GM12878 (cell line): Measurements from ENCODE around the gene NOC4L. TPM values are rescaled to one million over a fixed set of nuclear protein-coding genes. Genes with fewer than 3 reads are reported as not detected.

ENCODE experiments used
- ATAC-seq: fragments of 200-7000 bp; cut with Tn5 transposase; 3 replicates; pipeline ENCODE4 v1.9.1; 2020; ENCODE audit warnings: mild to moderate bottlenecking, moderate library complexity
- BruUV-seq: library from RNA; stranded (reverse); fragments of 400-500 nt; replicated peaks from 2 replicates; lab custom pipeline; 2021; lab: Mats Ljungman, UMichigan
- CTCF ChIA-PET: fragments of 300-600 bp; sonication (Branson Sonifier 250); formaldehyde crosslinking; extraction: SDS; loops from one replicate; lab custom pipeline; 2021; ENCODE audit warnings: inconsistent platforms; lab: Yijun Ruan, JAX
- POLR2A ChIA-PET: fragments of 350-600 bp; formaldehyde crosslinking; extraction: SDS; loops from one replicate; lab custom pipeline; 2021; ENCODE audit warnings: inconsistent platforms; lab: Charles Lee
- RAD21 ChIA-PET: fragments of 300-600 bp; sonication (Branson Sonifier 250); formaldehyde crosslinking; loops from one replicate; lab custom pipeline; 2023; ENCODE audit warnings: antibody characterized with exemption; ENCODE audit not compliant: unreplicated experiment; lab: Charles Lee
- SMC1A ChIA-PET: fragments of 300-600 bp; sonication (Branson Sonifier 250); formaldehyde crosslinking; loops from one replicate; lab custom pipeline; 2023; ENCODE audit not compliant: unreplicated experiment, uncharacterized antibody; lab: Charles Lee
- DNase-seq: peaks from one replicate; pipeline ENCODE4 v3.0.0-alpha.2; 2011; ENCODE audit warnings: low read depth, low spot score
- FAIRE-seq: peaks from 3 replicates; lab custom pipeline; 2011; peaks lifted over from hg19 to GRCh38; lab: Jason Lieb, UNC
- H2AFZ ChIP-seq: 2 replicates; pipeline ENCODE4 v1.6.0; 2011; ENCODE audit warnings: low read depth, low read length, control low read depth; ENCODE audit not compliant: control insufficient read depth
- H3K27ac ChIP-seq: 2 replicates; pipeline ENCODE4 v1.5.1; 2011; ENCODE audit warnings: control low read depth; ENCODE audit not compliant: control insufficient read depth, insufficient read depth
- H3K27me3 ChIP-seq, 2 experiments: replicated peaks in 1 of 2; 2 replicates each; pipeline versions ENCODE4 v1.6.0 to v1.6.1; 2011; ENCODE audit warnings: low read length in 1 of 2; ENCODE audit not compliant: control insufficient read depth in 2 of 2, insufficient read depth in 2 of 2
- H3K36me3 ChIP-seq, 2 experiments: 2 replicates each; pipeline ENCODE4 v1.5.1; 2011; ENCODE audit warnings: low read length in 1 of 2; ENCODE audit not compliant: control insufficient read depth in 2 of 2, insufficient read depth in 2 of 2
- H3K4me1 ChIP-seq: 2 replicates; pipeline ENCODE4 v1.6.1; 2011; ENCODE audit warnings: mild to moderate bottlenecking, low read length, moderate library complexity, mixed read lengths; ENCODE audit not compliant: control insufficient read depth, insufficient read depth
- H3K4me2 ChIP-seq: 2 replicates; pipeline ENCODE4 v1.6.0; 2011; ENCODE audit warnings: control low read depth; ENCODE audit not compliant: control insufficient read depth, insufficient read depth
- H3K4me3 ChIP-seq: fragments of 200-600 bp; sonication (generic); 2 replicates; pipeline ENCODE4 v1.5.1; 2016
- H3K79me2 ChIP-seq: 2 replicates; pipeline ENCODE4 v1.6.0; 2011; ENCODE audit warnings: low read length; ENCODE audit not compliant: control insufficient read depth, insufficient read depth
- H3K9ac ChIP-seq: 2 replicates; pipeline ENCODE4 v1.8.0; 2011; ENCODE audit warnings: low read length, control low read depth, mixed read lengths; ENCODE audit not compliant: control insufficient read depth, insufficient read depth
- H3K9me3 ChIP-seq: replicated peaks from 3 replicates; pipeline ENCODE4 v1.5.1; 2011; ENCODE audit warnings: mild to moderate bottlenecking, low read length; ENCODE audit not compliant: control insufficient read depth, insufficient read depth
- H4K20me1 ChIP-seq: 2 replicates; pipeline ENCODE4 v1.6.0; 2011; ENCODE audit not compliant: control insufficient read depth, insufficient read depth
- KLF5 ChIP-seq: fragments of 450-650 bp; IDR thresholded peaks from 2 replicates; pipeline ENCODE4 v1.6.1; 2014; ENCODE audit warnings: mild to moderate bottlenecking; ENCODE audit not compliant: partially characterized antibody
- NBN ChIP-seq: fragments of 450-650 bp; IDR thresholded peaks from 2 replicates; pipeline ENCODE4 v1.6.1; 2016
- USF1 ChIP-seq: IDR thresholded peaks from 2 replicates; pipeline ENCODE4 v1.6.1; 2011; ENCODE audit warnings: borderline replicate concordance, low read depth, mild to moderate bottlenecking, moderate library complexity, mixed read lengths, low read length; ENCODE audit not compliant: insufficient read depth; ENCODE audit errors: extremely low read length
- ZNF24 ChIP-seq: fragments of 450-650 bp; IDR thresholded peaks from 2 replicates; pipeline ENCODE4 v1.6.1; 2017; ENCODE audit warnings: antibody characterized with exemption, mild to moderate bottlenecking
- ZNF687 ChIP-seq: fragments of 450-650 bp; IDR thresholded peaks from 2 replicates; pipeline ENCODE4 v1.6.1; 2017; ENCODE audit warnings: mild to moderate bottlenecking, moderate library complexity
- WGBS: methylation state at CpG from one replicate; pipeline ENCODE4 v1.1.6; 2016; ENCODE audit warnings: low lambda C conversion rate; ENCODE audit not compliant: insufficient replicate concordance, insufficient coverage; ENCODE audit errors: missing lambda C conversion rate; 5-methylcytosine and 5-hydroxymethylcytosine counted together
- in situ Hi-C: fragments of 300-500 bp; cut with MboI; formaldehyde crosslinking; loops from 9 replicates; pipeline ENCODE4 v1.14.3; 2018; ENCODE audit warnings: mixed read lengths
- intact Hi-C: fragments of 100-400 bp; cut with micrococcal nuclease; formaldehyde crosslinking; loops from one replicate; pipeline ENCODE4 v1.14.2; 2022; ENCODE audit not compliant: unreplicated experiment
- polyA plus RNA-seq, 11 experiments: library from polyadenylated mRNA; depleted of rRNA in 4 of 11; unstranded in 6 of 11; stranded (reverse) in 5 of 11; fragments of >200 nt; fragmentation: Nextera tagmentation in 4 of 11; fragmentation: Illumina TruSeq in 1 of 11; extraction: Ambion mirVana in 4 of 11; extraction: Trizol in 1 of 11; gene quantifications; 1 replicate in 1 of 11; 2 replicates in 10 of 11; pipeline versions ENCODE4 v1.2.1 to v1.2.3, GENCODE V29; 2011 to 2016; ENCODE audit warnings: inconsistent platforms in 2 of 11, missing spikeins in 2 of 11, low read depth in 1 of 11
- total RNA-seq, 4 experiments: library from RNA; depleted of rRNA in 3 of 4; stranded (reverse); fragments of >200 nt in 3 of 4; fragmentation: Illumina TruSeq in 1 of 4; extraction: Trizol in 1 of 4; gene quantifications; 2 replicates each; pipeline versions ENCODE4 v1.2.1 to v1.2.3, GENCODE V29; 2013 to 2021

Gene NOC4L
- total and polyA plus RNA-seq, 10 of the 15 experiments (the other 5 are each of a cell fraction or from before 2014, with no cell fraction given): 0.72 to 68.2 (median 15.2) TPM

- Histone ChIP-seq H3K4me3 (no peak overlapping the region), H3K27ac (no peak overlapping the region), H3K4me2 (no peak overlapping the region), H3K4me1 (no peaks in the 10 kb centered on the region), H3K79me2 (no peaks in the 10 kb centered on the region), H2AFZ (no peak overlapping the region), H3K27me3 (peaks cover 0 to 2% of the 10 kb centered on the region in 2 experiments; a peak in 2 of 4 replicates), H3K9me3 (no peaks in the 10 kb centered on the region), H4K20me1 (no peaks in the 10 kb centered on the region), H3K9ac (no peak overlapping the region), H3K36me3 (no peaks in the 10 kb centered on the region)
- CTCF ChIA-PET: no interaction called here
- TF ChIP-seq USF1: no peak
- no peak for TF ChIP-seq ZNF24
- no peak for TF ChIP-seq NBN
- no peak for TF ChIP-seq ZNF687
- TF ChIP-seq KLF5: no peak
- RAD21 ChIA-PET: no interaction called here
- DNase-seq: no peak
- SMC1A ChIA-PET: no interaction called here
- in situ Hi-C loops (no loop called here), intact Hi-C loops (no loop called here)
- no peak for ATAC-seq
- WGBS: 35% methylated on average over 16 of the region's 16 CpGs
- POLR2A ChIA-PET: no interaction called here
- no peak for FAIRE-seq
- BruUV-seq: no TSS peak
Measured at GRCh38 chr12:132185705-132186104, 41.4 kb downstream of the NOC4L start.
